Mesenchymal stem cell (in vitro differentiated cells and primary cell): ENCODE data around the gene ASB5.

Experiments used
- DNase-seq: peaks from one replicate; pipeline ENCODE4 v3.0.0-alpha.2; 2013
- H2AFZ ChIP-seq: one replicate; pipeline ENCODE4 v1.6.1; 2013; ENCODE audit warnings: low read depth, mild to moderate bottlenecking, control low read depth, inconsistent platforms, low read length, moderate library complexity
- H2AK5ac ChIP-seq: 2 replicates; pipeline ENCODE4 v1.6.1; 2013; ENCODE audit warnings: low read length, moderate library complexity, mild to moderate bottlenecking, inconsistent platforms; ENCODE audit not compliant: severe bottlenecking
- H2BK120ac ChIP-seq: one replicate; pipeline ENCODE4 v1.6.1; 2013; ENCODE audit warnings: low read depth, mild to moderate bottlenecking, inconsistent platforms, low read length, moderate library complexity
- H2BK12ac ChIP-seq, 2 experiments: one replicate each; pipeline ENCODE4 v1.6.1; 2013; ENCODE audit warnings: inconsistent platforms in 2 of 2, low read length in 2 of 2, mild to moderate bottlenecking in 2 of 2, moderate library complexity in 2 of 2, control low read depth in 1 of 2
- H2BK15ac ChIP-seq: one replicate; pipeline ENCODE4 v1.6.1; 2013; ENCODE audit warnings: mild to moderate bottlenecking, low read depth, inconsistent platforms; ENCODE audit not compliant: poor library complexity, severe bottlenecking
- H2BK5ac ChIP-seq: 2 replicates; pipeline ENCODE4 v1.6.1; 2013; ENCODE audit warnings: low read depth, mild to moderate bottlenecking, low read length, control low read depth, inconsistent platforms; ENCODE audit not compliant: poor library complexity, severe bottlenecking
- H3K14ac ChIP-seq, 2 experiments: one replicate each; pipeline ENCODE4 v1.6.1; 2013; ENCODE audit warnings: inconsistent platforms in 2 of 2, low read length in 2 of 2, control low read depth in 1 of 2, mild to moderate bottlenecking in 1 of 2, moderate library complexity in 1 of 2
- H3K18ac ChIP-seq, 2 experiments: one replicate each; pipeline ENCODE4 v1.6.1; 2013; ENCODE audit warnings: inconsistent platforms in 2 of 2, low read length in 2 of 2, control low read depth in 1 of 2, low read depth in 1 of 2, mild to moderate bottlenecking in 1 of 2
- H3K23ac ChIP-seq, 2 experiments: one replicate each; pipeline ENCODE4 v1.6.1; 2013; ENCODE audit warnings: inconsistent platforms in 2 of 2, low read length in 2 of 2, mild to moderate bottlenecking in 2 of 2, moderate library complexity in 2 of 2, control low read depth in 1 of 2
- H3K27ac ChIP-seq: 2 replicates; pipeline ENCODE4 v1.5.1; 2013; ENCODE audit warnings: mild to moderate bottlenecking, moderate library complexity, low read length, control low read depth, inconsistent platforms; ENCODE audit not compliant: poor library complexity, severe bottlenecking
- H3K27me3 ChIP-seq, 2 experiments: 2 replicates each; pipeline versions ENCODE4 v1.6.1 to v1.7.0; 2013; ENCODE audit warnings: low read length in 2 of 2, mild to moderate bottlenecking in 2 of 2, moderate library complexity in 2 of 2, control low read depth in 1 of 2, inconsistent platforms in 1 of 2; ENCODE audit not compliant: control insufficient read depth in 1 of 2, insufficient read depth in 1 of 2
- H3K36me3 ChIP-seq, 2 experiments: 2 replicates each; pipeline versions ENCODE4 v1.6.1 to v1.7.0; 2013; ENCODE audit warnings: low read length in 2 of 2, control low read depth in 1 of 2, inconsistent platforms in 1 of 2, low read depth in 1 of 2, mild to moderate bottlenecking in 1 of 2; ENCODE audit not compliant: insufficient read depth in 2 of 2, control insufficient read depth in 1 of 2
- H3K4ac ChIP-seq, 2 experiments: one replicate each; pipeline ENCODE4 v1.6.1; 2013; ENCODE audit warnings: inconsistent platforms in 2 of 2, low read length in 2 of 2, mild to moderate bottlenecking in 2 of 2, moderate library complexity in 2 of 2, control low read depth in 1 of 2, low read depth in 1 of 2
- H3K4me1 ChIP-seq: 2 replicates; pipeline ENCODE4 v1.6.1; 2013; ENCODE audit warnings: low read depth, low read length, control low read depth; ENCODE audit not compliant: control insufficient read depth, insufficient read depth
- H3K4me2 ChIP-seq: 2 replicates; pipeline ENCODE4 v1.6.1; 2013; ENCODE audit warnings: low read length, mild to moderate bottlenecking, inconsistent platforms; ENCODE audit not compliant: poor library complexity, severe bottlenecking
- H3K4me3 ChIP-seq, 2 experiments: 2 replicates each; pipeline versions ENCODE4 v1.5.1 to v1.7.0; 2013; ENCODE audit warnings: low read length in 2 of 2, mild to moderate bottlenecking in 2 of 2, control low read depth in 1 of 2, low read depth in 1 of 2; ENCODE audit not compliant: insufficient read depth in 1 of 2
- H3K79me1 ChIP-seq: replicated peaks from 2 replicates; pipeline ENCODE4 v1.6.1; 2013; ENCODE audit warnings: mild to moderate bottlenecking, control low read depth, low read length, inconsistent platforms; ENCODE audit not compliant: poor library complexity, severe bottlenecking
- H3K9ac ChIP-seq: 2 replicates; pipeline ENCODE4 v1.7.0; 2013; ENCODE audit warnings: mild to moderate bottlenecking, low read length, moderate library complexity
- H3K9me3 ChIP-seq: 2 replicates; pipeline ENCODE4 v1.7.0; 2013; ENCODE audit warnings: mild to moderate bottlenecking, low read length; ENCODE audit not compliant: control insufficient read depth
- H4K8ac ChIP-seq: one replicate; pipeline ENCODE4 v1.6.1; 2013; ENCODE audit warnings: inconsistent platforms, mild to moderate bottlenecking, low read length, moderate library complexity
- H4K91ac ChIP-seq: one replicate; pipeline ENCODE4 v1.6.1; 2013; ENCODE audit warnings: mild to moderate bottlenecking, low read length, inconsistent platforms
- WGBS: methylation state at CpG from one replicate; pipeline ENCODE4 v1.1.7; 2013; ENCODE audit warnings: mixed read lengths; 5-methylcytosine and 5-hydroxymethylcytosine counted together

Gene ASB5

GRCh38 chr4:176261018-176261417, 8.0 kb downstream of the ASB5 start:
- Histone ChIP-seq H2BK15ac (no peak overlapping the region), H4K91ac (no peak overlapping the region), H3K4me2 (no peak overlapping the region), H3K4ac (no peak overlapping the region), H3K4me3 (no peak overlapping the region), H3K79me1 (no peaks in the 10 kb centered on the region), H3K18ac (no peak overlapping the region), H3K14ac (no peak overlapping the region), H3K9me3 (no peaks in the 10 kb centered on the region), H2AFZ (no peak overlapping the region), H3K4me1 (no peaks in the 10 kb centered on the region), H3K27me3 (no peaks in the 10 kb centered on the region), H2BK120ac (no peak overlapping the region), H2AK5ac (no peak overlapping the region), H3K23ac (no peak overlapping the region), H2BK5ac (no peak overlapping the region), H3K27ac (no peak overlapping the region), H3K36me3 (no peaks in the 10 kb centered on the region), H3K9ac (no peak overlapping the region), H2BK12ac (no peak overlapping the region), H4K8ac (no peak overlapping the region)
- no peak for DNase-seq
- 100% methylated on average over 1 of the region's 3 CpGs for WGBS

GRCh38 chr4:176259330-176260090, 9.5 kb downstream of the ASB5 start:
- H2BK120ac ChIP-seq: no peak overlapping the region
- no peak overlapping the region for H2BK15ac ChIP-seq
- H3K4me3 ChIP-seq: no peak overlapping the region
- peak overlapping the region in 1 of 2 experiments; percentile 4 for H3K4ac ChIP-seq
- H3K18ac ChIP-seq: peak overlapping the region in 1 of 2 experiments; percentile 89
- no peak overlapping the region for H4K91ac ChIP-seq
- no peaks in the 10 kb centered on the region for H3K36me3 ChIP-seq
- H2AK5ac ChIP-seq: peak overlapping the region; percentile 70
- no peak overlapping the region for H3K23ac ChIP-seq
- peak; percentile 58 for DNase-seq
- H3K14ac ChIP-seq: no peak overlapping the region
- H2BK5ac ChIP-seq: no peak overlapping the region
- H3K9me3 ChIP-seq: no peaks in the 10 kb centered on the region
- H2BK12ac ChIP-seq: no peak overlapping the region
- H3K4me1 ChIP-seq: no peaks in the 10 kb centered on the region
- H3K79me1 ChIP-seq: no peaks in the 10 kb centered on the region
- H3K4me2 ChIP-seq: no peak overlapping the region
- H3K9ac ChIP-seq: peak overlapping the region; percentile 58
- H2AFZ ChIP-seq: no peak overlapping the region
- 48% methylated on average over 4 of the region's 5 CpGs for whole genome bisulfite sequencing
- H3K27me3 ChIP-seq: no peaks in the 10 kb centered on the region
- peak overlapping the region; percentile 85 for H3K27ac ChIP-seq
- no peak overlapping the region for H4K8ac ChIP-seq

- WGBS: 95% methylated on average over 2 of the region's 3 CpGs
Measured at GRCh38 chr4:176258135-176258534, 10.9 kb downstream of the ASB5 start.

GRCh38 chr4:176256921-176257320, 12.1 kb downstream of the ASB5 start:
- no peak for DNase-seq
- no peak overlapping the region for H3K4me3 ChIP-seq
- no peak overlapping the region for H3K14ac ChIP-seq
- no peak overlapping the region for H4K8ac ChIP-seq
- H3K27ac ChIP-seq: no peak overlapping the region
- H2BK12ac ChIP-seq: no peak overlapping the region
- no peak overlapping the region for H3K9ac ChIP-seq
- H3K79me1 ChIP-seq: no peaks in the 10 kb centered on the region
- no peak overlapping the region for H3K18ac ChIP-seq
- WGBS: 88% methylated on average over 1 of the region's 1 CpG
- H3K27me3 ChIP-seq: no peaks in the 10 kb centered on the region
- H3K4me1 ChIP-seq: no peaks in the 10 kb centered on the region
- H2AK5ac ChIP-seq: no peak overlapping the region
- no peak overlapping the region for H4K91ac ChIP-seq
- H3K4me2 ChIP-seq: no peak overlapping the region
- H3K4ac ChIP-seq: no peak overlapping the region
- H2BK5ac ChIP-seq: no peak overlapping the region
- H2BK120ac ChIP-seq: no peak overlapping the region
- H3K9me3 ChIP-seq: no peaks in the 10 kb centered on the region
- no peak overlapping the region for H2AFZ ChIP-seq
- no peak overlapping the region for H3K23ac ChIP-seq
- H3K36me3 ChIP-seq: no peaks in the 10 kb centered on the region
- H2BK15ac ChIP-seq: no peak overlapping the region

More at GRCh38 chr4:176258135-176258534, 10.9 kb downstream of the ASB5 start:
- Histone ChIP-seq H4K91ac (no peak overlapping the region), H4K8ac (no peak overlapping the region), H3K36me3 (no peaks in the 10 kb centered on the region), H3K18ac (no peak overlapping the region), H3K14ac (no peak overlapping the region), H3K4me3 (no peak overlapping the region), H3K27ac (no peak overlapping the region), H2BK12ac (no peak overlapping the region), H2AK5ac (no peak overlapping the region), H3K4ac (no peak overlapping the region), H3K4me1 (no peaks in the 10 kb centered on the region), H3K79me1 (no peaks in the 10 kb centered on the region), H2BK15ac (no peak overlapping the region), H3K9ac (no peak overlapping the region), H2BK5ac (no peak overlapping the region), H3K9me3 (no peaks in the 10 kb centered on the region), H2BK120ac (no peak overlapping the region), H2AFZ (no peak overlapping the region), H3K4me2 (no peak overlapping the region), H3K27me3 (no peaks in the 10 kb centered on the region), H3K23ac (no peak overlapping the region)
- no peak for DNase-seq
